Measurements from ENCODE around the gene ACAD10. TPM values are rescaled to one million over a fixed set of nuclear protein-coding genes. Genes with fewer than 3 reads are reported as not detected.

ACAD10 gene
- total and polyA plus RNA-seq, 10 of the 15 experiments (the other 5 are each of a cell fraction or from before 2014, with no cell fraction given): 2.9 to 21.9 (median 17.5) TPM

DNA sequence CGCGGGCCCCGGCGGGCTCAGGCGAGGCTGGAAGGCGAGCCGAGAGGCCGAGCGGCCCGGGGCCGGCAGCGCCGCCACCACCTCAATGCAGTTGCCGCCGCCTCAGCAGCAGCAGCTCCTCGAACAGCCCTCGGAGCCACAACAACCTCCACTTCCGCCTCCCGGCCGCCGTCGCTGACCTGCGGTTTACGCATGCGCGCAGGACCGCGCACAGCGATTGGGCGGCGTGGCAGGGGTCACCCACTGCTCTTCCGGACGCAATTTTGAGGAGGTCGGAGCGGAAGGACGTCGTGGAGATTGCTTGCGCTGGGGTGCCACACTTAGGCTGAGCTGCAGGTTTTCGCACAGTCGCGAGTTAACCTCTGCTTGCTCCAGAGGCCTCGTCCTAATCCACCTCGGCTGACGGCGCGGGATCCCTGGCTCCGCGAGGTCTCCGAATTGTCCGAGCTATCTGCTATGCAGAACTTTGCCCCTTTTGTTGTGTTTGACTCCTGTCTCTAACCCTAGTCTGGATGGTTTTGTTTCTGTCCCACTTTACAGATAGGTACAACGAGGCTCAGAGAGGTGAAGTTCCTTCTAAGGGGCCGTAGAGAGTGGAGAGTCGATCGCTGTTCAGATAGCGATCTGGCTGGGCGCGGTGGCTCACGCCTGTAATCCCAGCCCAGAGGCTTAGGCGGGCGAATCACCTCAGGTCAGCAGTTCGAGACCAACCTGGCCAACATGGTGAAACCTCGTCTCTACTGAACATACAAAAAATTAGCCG, at the start of gene ACAD10, which contains the start of gene BRAP (continued):
- TF ChIP-seq, protein P1, sequence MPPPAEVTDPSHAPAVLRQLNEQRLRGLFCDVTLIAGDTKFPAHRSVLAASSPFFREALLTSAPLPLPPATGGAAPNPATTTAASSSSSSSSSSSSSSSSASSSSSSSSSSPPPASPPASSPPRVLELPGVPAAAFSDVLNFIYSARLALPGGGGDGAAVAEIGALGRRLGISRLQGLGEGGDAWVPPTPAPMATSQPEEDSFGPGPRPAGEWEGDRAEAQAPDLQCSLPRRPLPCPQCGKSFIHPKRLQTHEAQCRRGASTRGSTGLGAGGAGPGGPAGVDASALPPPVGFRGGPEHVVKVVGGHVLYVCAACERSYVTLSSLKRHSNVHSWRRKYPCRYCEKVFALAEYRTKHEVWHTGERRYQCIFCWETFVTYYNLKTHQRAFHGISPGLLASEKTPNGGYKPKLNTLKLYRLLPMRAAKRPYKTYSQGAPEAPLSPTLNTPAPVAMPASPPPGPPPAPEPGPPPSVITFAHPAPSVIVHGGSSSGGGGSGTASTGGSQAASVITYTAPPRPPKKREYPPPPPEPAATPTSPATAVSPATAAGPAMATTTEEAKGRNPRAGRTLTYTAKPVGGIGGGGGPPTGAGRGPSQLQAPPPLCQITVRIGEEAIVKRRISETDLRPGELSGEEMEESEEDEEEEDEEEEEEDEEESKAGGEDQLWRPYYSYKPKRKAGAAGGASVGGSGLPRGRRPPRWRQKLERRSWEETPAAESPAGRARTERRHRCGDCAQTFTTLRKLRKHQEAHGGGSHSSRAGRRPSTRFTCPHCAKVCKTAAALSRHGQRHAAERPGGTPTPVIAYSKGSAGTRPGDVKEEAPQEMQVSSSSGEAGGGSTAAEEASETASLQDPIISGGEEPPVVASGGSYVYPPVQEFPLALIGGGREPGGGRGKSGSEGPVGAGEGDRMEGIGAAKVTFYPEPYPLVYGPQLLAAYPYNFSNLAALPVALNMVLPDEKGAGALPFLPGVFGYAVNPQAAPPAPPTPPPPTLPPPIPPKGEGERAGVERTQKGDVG (CRISPR knock-in tag; IDR thresholded peaks at IDR 0.05): no peak
- no peak for TF ChIP-seq MYC (IDR thresholded peaks at IDR 0.05; ENCODE audit: insufficient read depth, insufficient read length, insufficient replicate concordance, low read length, severe bottlenecking)
- TF ChIP-seq ZNF24 (IDR thresholded peaks at IDR 0.05): peak; percentile 48; the same call in 1 of the 2 replicates
- TF ChIP-seq DPF2 (IDR thresholded peaks at IDR 0.05): no peak
- TF ChIP-seq MEF2A (IDR thresholded peaks at IDR 0.05; ENCODE audit: insufficient read depth, low read depth, low read length): no peak
- TF ChIP-seq, protein P2, sequence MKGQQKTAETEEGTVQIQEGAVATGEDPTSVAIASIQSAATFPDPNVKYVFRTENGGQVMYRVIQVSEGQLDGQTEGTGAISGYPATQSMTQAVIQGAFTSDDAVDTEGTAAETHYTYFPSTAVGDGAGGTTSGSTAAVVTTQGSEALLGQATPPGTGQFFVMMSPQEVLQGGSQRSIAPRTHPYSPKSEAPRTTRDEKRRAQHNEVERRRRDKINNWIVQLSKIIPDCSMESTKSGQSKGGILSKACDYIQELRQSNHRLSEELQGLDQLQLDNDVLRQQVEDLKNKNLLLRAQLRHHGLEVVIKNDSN (IDR thresholded peaks at IDR 0.05; ENCODE audit: borderline replicate concordance, extremely low read length, insufficient read depth, low read depth, low read length): no peak
- TF ChIP-seq TARDBP (IDR thresholded peaks at IDR 0.05; ENCODE audit: borderline replicate concordance): no peak
- TF ChIP-seq POU2F2 (IDR thresholded peaks at IDR 0.05; ENCODE audit: borderline replicate concordance, low read depth, low read length): peak; percentile 76
- TF ChIP-seq YY1 (IDR thresholded peaks at IDR 0.05; ENCODE audit: low read depth, low read length): peak; percentile 67
- peak in 1 of 2 experiments; percentile 57; a peak in 2 of 4 replicates for TF ChIP-seq BHLHE40 (IDR thresholded peaks at IDR 0.05; ENCODE audit: borderline replicate concordance in 1 of 2, low read depth in 2 of 2, low read length in 1 of 2)
- peak; percentile 80 for TF ChIP-seq RUNX3 (IDR thresholded peaks at IDR 0.05; ENCODE audit: low read length)
- TF ChIP-seq, protein P3, sequence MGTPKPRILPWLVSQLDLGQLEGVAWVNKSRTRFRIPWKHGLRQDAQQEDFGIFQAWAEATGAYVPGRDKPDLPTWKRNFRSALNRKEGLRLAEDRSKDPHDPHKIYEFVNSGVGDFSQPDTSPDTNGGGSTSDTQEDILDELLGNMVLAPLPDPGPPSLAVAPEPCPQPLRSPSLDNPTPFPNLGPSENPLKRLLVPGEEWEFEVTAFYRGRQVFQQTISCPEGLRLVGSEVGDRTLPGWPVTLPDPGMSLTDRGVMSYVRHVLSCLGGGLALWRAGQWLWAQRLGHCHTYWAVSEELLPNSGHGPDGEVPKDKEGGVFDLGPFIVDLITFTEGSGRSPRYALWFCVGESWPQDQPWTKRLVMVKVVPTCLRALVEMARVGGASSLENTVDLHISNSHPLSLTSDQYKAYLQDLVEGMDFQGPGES (IDR thresholded peaks at IDR 0.05): peak; percentile 67
- no peak for TF ChIP-seq YBX1 (IDR thresholded peaks at IDR 0.05)
- no peak for TF ChIP-seq MEF2B (IDR thresholded peaks at IDR 0.05; ENCODE audit: partially characterized antibody, poor library complexity, severe bottlenecking)
- TF ChIP-seq ETV6 (conservative IDR thresholded peaks at IDR 0.05 in 1 of 2, IDR thresholded peaks at IDR 0.05 in 1 of 2; ENCODE audit: borderline replicate concordance in 1 of 2, low read depth in 1 of 2): no peak
- TF ChIP-seq RAD21 (IDR thresholded peaks at IDR 0.05; ENCODE audit: insufficient read depth, low read depth, low read length): no peak
- no peak; the same call in 1 of the 2 replicates for TF ChIP-seq GATAD2B (conservative IDR thresholded peaks at IDR 0.05; ENCODE audit: low read depth)
- no peak for TF ChIP-seq CEBPB (IDR thresholded peaks at IDR 0.05; ENCODE audit: borderline replicate concordance in 1 of 2, low read depth in 2 of 2, low read length in 2 of 2)
- no peak for TF ChIP-seq IKZF2 (IDR thresholded peaks at IDR 0.05)
- TF ChIP-seq POLR2A (IDR thresholded peaks at IDR 0.05; ENCODE audit: low read depth, low read length): peak; percentile 99
- no peak for TF ChIP-seq BMI1 (IDR thresholded peaks at IDR 0.05; ENCODE audit: borderline replicate concordance)
- TF ChIP-seq FOXM1 (IDR thresholded peaks at IDR 0.05; ENCODE audit: low read depth, low read length): no peak
- no peak for TF ChIP-seq CBX3 (IDR thresholded peaks at IDR 0.05; ENCODE audit: borderline replicate concordance, low read depth)
